OCI-LY7 (cell line): ENCODE data around the gene CHCHD4. TPM values are rescaled to one million over a fixed set of nuclear protein-coding genes. Genes with fewer than 3 reads are reported as not detected.

Experiments used
- BruUV-seq: library from RNA; stranded (reverse); fragments of 400-500 nt; replicated peaks from 2 replicates; lab custom pipeline; 2021; lab: Mats Ljungman, UMichigan
- CTCF ChIA-PET: fragments of 300-600 bp; sonication (Branson Sonifier 250); formaldehyde crosslinking; loops from one replicate; lab custom pipeline; 2022; ENCODE audit warnings: antibody characterized with exemption; ENCODE audit not compliant: unreplicated experiment; lab: Charles Lee
- POLR2A ChIA-PET: fragments of 300-600 bp; sonication (Branson Sonifier 250); formaldehyde crosslinking; loops from one replicate; lab custom pipeline; 2022; ENCODE audit warnings: antibody characterized with exemption; lab: Charles Lee
- DNase-seq: peaks from one replicate; pipeline ENCODE4 v3.0.0-alpha.2; 2015; ENCODE audit warnings: low spot score
- H2AFZ ChIP-seq: fragments of 200-600 bp; sonication (generic), shearing (Covaris generic); 2 replicates; pipeline ENCODE4 v1.6.1; 2014; ENCODE audit warnings: mild to moderate bottlenecking, antibody characterized with exemption, low read length, moderate library complexity
- H3K27ac ChIP-seq: fragments of 200-600 bp; sonication (generic); 2 replicates; pipeline ENCODE4 v1.5.1; 2014; ENCODE audit warnings: mixed run types, low read depth, mild to moderate bottlenecking, moderate library complexity, low read length, inconsistent platforms; ENCODE audit not compliant: poor library complexity, severe bottlenecking
- H3K36me3 ChIP-seq: fragments of 200-600 bp; sonication (generic); 2 replicates; pipeline ENCODE4 v1.6.1; 2014; ENCODE audit warnings: mild to moderate bottlenecking, antibody characterized with exemption, low read length, moderate library complexity, mixed read lengths; ENCODE audit not compliant: insufficient read depth
- H3K4me1 ChIP-seq: fragments of 200-600 bp; sonication (generic); 2 replicates; pipeline ENCODE4 v1.5.1; 2014; ENCODE audit warnings: mild to moderate bottlenecking, low read length; ENCODE audit not compliant: insufficient read depth, poor library complexity, severe bottlenecking
- H3K4me2 ChIP-seq: fragments of 200-600 bp; sonication (generic); 2 replicates; pipeline ENCODE4 v1.6.1; 2014; ENCODE audit warnings: mild to moderate bottlenecking, low read length
- H3K4me3 ChIP-seq: fragments of 200-600 bp; sonication (generic); 2 replicates; pipeline ENCODE4 v1.5.1; 2014; ENCODE audit warnings: mild to moderate bottlenecking, low read depth, low read length; ENCODE audit not compliant: poor library complexity, severe bottlenecking
- H3K79me2 ChIP-seq: fragments of 200-600 bp; sonication (generic); 2 replicates; pipeline ENCODE4 v1.6.1; 2016; ENCODE audit warnings: low read depth, mild to moderate bottlenecking, low read length, moderate library complexity, mixed read lengths; ENCODE audit not compliant: insufficient read depth
- H3K9me2 ChIP-seq: fragments of 200-600 bp; sonication (generic); 2 replicates; pipeline ENCODE4 v1.6.1; 2016; ENCODE audit warnings: mild to moderate bottlenecking, low read length, mixed read lengths; ENCODE audit not compliant: insufficient read depth
- H3K9me3 ChIP-seq: fragments of 200-600 bp; sonication (generic); 2 replicates; pipeline ENCODE4 v1.6.1; 2014; ENCODE audit warnings: mild to moderate bottlenecking, mixed run types, low read length, mixed read lengths
- H4K20me1 ChIP-seq: fragments of 200-600 bp; sonication (generic); 2 replicates; pipeline ENCODE4 v1.6.1; 2014; ENCODE audit warnings: mild to moderate bottlenecking, antibody characterized with exemption, low read length, moderate library complexity, mixed read lengths; ENCODE audit not compliant: insufficient read depth
- EZH2phosphoT487 ChIP-seq: fragments of 200-600 bp; sonication (generic); IDR thresholded peaks from 2 replicates; pipeline ENCODE4 v1.6.1; 2018; ENCODE audit warnings: low read depth, borderline replicate concordance, mild to moderate bottlenecking, mixed run types, antibody characterized with exemption, low read length, moderate library complexity, mixed read lengths
- intact Hi-C: fragments of 100-400 bp; cut with micrococcal nuclease; formaldehyde crosslinking; loops from one replicate; pipeline ENCODE4 v1.10.0; 2022; ENCODE audit not compliant: unreplicated experiment
- total RNA-seq, 2 experiments: library from RNA; depleted of rRNA in 1 of 2; stranded (reverse); fragments of >200 nt in 1 of 2; shearing (Covaris generic) in 1 of 2; gene quantifications; 2 replicates each; pipeline ENCODE4 v1.2.3, GENCODE V29; 2014 to 2022
- TF ChIP-seq, protein P1 (sequence below): fragments of 200-600 bp; sonication (generic); conservative IDR thresholded peaks from 2 replicates; pipeline ENCODE4 v1.5.1; 2014; ENCODE audit warnings: mild to moderate bottlenecking, antibody characterized with exemption, low read length, moderate library complexity, mixed read lengths

Gene CHCHD4
- total RNA-seq, 2 experiments from 2014 or later, result 19.8 to 27.1 TPM

DNA sequence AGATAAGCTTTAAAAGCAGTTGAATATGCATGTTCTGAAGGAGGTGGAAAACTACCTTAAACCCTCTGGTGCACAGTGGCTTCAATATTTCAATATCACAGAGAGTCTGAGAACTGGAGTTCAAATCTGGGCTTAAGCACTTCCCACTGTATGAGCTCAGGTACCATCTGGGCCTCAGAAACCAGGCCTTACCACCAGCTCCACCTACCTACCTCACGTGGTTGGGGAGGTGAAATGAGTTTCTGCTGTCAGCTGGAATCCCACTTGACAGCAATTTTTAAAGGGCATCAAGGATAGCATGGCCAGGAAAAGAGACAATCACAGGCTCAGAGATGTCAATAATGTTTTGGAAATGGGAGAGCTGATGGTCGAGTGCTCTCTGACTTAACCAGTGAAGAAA lies 5.0 kb downstream of the CHCHD4 start:
- TF ChIP-seq, protein P1, sequence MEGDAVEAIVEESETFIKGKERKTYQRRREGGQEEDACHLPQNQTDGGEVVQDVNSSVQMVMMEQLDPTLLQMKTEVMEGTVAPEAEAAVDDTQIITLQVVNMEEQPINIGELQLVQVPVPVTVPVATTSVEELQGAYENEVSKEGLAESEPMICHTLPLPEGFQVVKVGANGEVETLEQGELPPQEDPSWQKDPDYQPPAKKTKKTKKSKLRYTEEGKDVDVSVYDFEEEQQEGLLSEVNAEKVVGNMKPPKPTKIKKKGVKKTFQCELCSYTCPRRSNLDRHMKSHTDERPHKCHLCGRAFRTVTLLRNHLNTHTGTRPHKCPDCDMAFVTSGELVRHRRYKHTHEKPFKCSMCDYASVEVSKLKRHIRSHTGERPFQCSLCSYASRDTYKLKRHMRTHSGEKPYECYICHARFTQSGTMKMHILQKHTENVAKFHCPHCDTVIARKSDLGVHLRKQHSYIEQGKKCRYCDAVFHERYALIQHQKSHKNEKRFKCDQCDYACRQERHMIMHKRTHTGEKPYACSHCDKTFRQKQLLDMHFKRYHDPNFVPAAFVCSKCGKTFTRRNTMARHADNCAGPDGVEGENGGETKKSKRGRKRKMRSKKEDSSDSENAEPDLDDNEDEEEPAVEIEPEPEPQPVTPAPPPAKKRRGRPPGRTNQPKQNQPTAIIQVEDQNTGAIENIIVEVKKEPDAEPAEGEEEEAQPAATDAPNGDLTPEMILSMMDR, result no peak
- TF ChIP-seq EZH2phosphoT487, result no peak
- DNase-seq, result no peak
- CTCF ChIA-PET, result no interaction called here

DNA sequence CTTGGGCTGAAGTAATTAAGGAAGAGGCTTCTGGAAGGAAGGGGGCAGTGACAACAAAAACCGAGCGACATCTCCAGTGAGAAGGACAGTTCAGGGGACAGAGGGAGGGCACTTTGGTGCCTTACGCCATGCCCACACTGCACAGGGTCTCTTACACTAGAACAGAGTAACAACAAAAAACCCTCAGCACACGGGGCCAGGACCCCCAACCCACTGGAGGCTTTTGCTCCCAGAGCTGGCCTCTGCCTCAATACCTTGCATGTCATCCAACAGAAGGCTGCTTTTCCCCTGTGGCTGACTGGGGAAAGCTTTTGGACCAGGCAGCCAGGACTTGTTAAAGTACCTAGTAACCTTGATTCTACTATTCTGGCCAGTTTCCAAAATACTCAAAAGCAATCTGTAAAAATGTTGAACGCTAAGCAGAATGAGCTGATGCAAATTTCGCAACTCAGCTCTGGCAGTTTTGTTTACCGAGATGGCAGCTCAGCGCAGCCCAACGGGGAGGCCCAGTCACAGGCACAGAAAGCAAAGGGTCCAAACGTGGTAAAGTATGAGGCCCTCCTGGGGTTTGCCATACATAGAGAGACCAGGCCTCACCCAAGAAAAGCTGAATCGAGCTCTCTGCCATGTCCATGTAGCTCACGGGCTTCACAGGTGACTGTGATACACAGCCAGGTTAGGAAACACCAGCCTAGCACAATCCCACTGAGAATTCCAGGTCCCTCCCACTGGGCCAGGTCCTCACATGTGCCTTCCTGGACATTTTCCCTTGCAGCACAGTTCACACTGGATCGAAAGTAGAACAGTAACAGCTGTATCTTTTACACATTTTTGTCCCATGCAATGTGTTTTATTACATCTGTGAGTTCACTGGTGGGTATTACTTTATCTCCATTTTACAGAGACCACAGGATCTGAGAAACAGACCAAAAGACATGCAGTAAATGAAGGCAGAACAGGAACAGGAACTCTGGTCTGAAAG lies 6.0 kb downstream of the CHCHD4 start:
- Histone ChIP-seq H3K4me1 (peaks cover 18% of the 10 kb centered on the region), H3K36me3 (peaks cover 86% of the 10 kb centered on the region), H3K27ac (no peak overlapping the region), H3K9me2 (no peaks in the 10 kb centered on the region), H3K4me2 (no peak overlapping the region), H4K20me1 (no peaks in the 10 kb centered on the region), H3K79me2 (peaks cover 27% of the 10 kb centered on the region), H3K4me3 (no peak overlapping the region), H2AFZ (no peak overlapping the region), H3K9me3 (no peaks in the 10 kb centered on the region)
- no peak for TF ChIP-seq EZH2phosphoT487
- TF ChIP-seq, protein P1, result no peak
- CTCF ChIA-PET, result no interaction called here
- BruUV-seq, result no TSS peak
- intact Hi-C loops, result no loop called here
- POLR2A ChIA-PET, result interaction anchor here (1.2 kb wide), 1 partner anchor 9 kb away, joined by 4 read pairs; no protein-coding TSS in a partner anchor
- no peak for DNase-seq

More for the DNA sequence above, 5.0 kb downstream of the CHCHD4 start:
- POLR2A ChIA-PET, result no interaction called here
- Histone ChIP-seq H3K36me3 (peaks cover 77% of the 10 kb centered on the region), H3K4me1 (peaks cover 18% of the 10 kb centered on the region), H2AFZ (no peak overlapping the region), H4K20me1 (no peaks in the 10 kb centered on the region), H3K4me2 (no peak overlapping the region), H3K27ac (no peak overlapping the region), H3K79me2 (peaks cover 32% of the 10 kb centered on the region), H3K9me3 (no peaks in the 10 kb centered on the region), H3K9me2 (no peaks in the 10 kb centered on the region), H3K4me3 (no peak overlapping the region)
- BruUV-seq, result no TSS peak
- intact Hi-C loops, result loop anchor here (5.0 to 10.0 kb wide), 3 partner anchors 222 to 828 kb away; partner anchors contain the start of gene NR2C2
